H9 (cell line): ENCODE results near the gene CAPN6. TPM values are rescaled to one million over a fixed set of nuclear protein-coding genes. Genes with fewer than 3 reads are reported as not detected.
A peak's percentile ranks its signal among the peaks of the same experiment; 100 is the strongest.

ENCODE experiments used
- DNase-seq: peaks from one replicate; pipeline ENCODE4 v3.0.0-alpha.2; 2017
- H2AFZ ChIP-seq: one replicate; pipeline ENCODE4 v1.6.1; 2013; ENCODE audit warnings: mild to moderate bottlenecking, low read length, control low read depth, moderate library complexity
- H2AK5ac ChIP-seq: 2 replicates; pipeline ENCODE4 v1.6.1; 2013; ENCODE audit warnings: low read length, control low read depth, mixed read lengths; ENCODE audit not compliant: insufficient read length
- H2BK120ac ChIP-seq: one replicate; pipeline ENCODE4 v1.6.1; 2013; ENCODE audit warnings: low read depth, mild to moderate bottlenecking, low read length, control low read depth, inconsistent platforms; ENCODE audit not compliant: poor library complexity, severe bottlenecking
- H2BK12ac ChIP-seq: 2 replicates; pipeline ENCODE4 v1.6.1; 2013; ENCODE audit warnings: low read length, control low read depth, mixed read lengths, low read depth; ENCODE audit not compliant: insufficient read length
- H2BK15ac ChIP-seq: 2 replicates; pipeline ENCODE4 v1.6.1; 2013; ENCODE audit warnings: low read depth, low read length, control low read depth
- H2BK20ac ChIP-seq: one replicate; pipeline ENCODE4 v1.6.1; 2013; ENCODE audit warnings: low read depth, mild to moderate bottlenecking, low read length, control low read depth, inconsistent platforms; ENCODE audit not compliant: poor library complexity, severe bottlenecking
- H2BK5ac ChIP-seq: 2 replicates; pipeline ENCODE4 v1.6.1; 2013; ENCODE audit warnings: low read length, control low read depth, mixed read lengths; ENCODE audit not compliant: insufficient read length
- H3K14ac ChIP-seq: 2 replicates; pipeline ENCODE4 v1.6.1; 2013; ENCODE audit warnings: low read length, control low read depth; ENCODE audit not compliant: insufficient read depth
- H3K18ac ChIP-seq: 2 replicates; pipeline ENCODE4 v1.6.1; 2013; ENCODE audit warnings: low read depth, mild to moderate bottlenecking, mixed read lengths, low read length, control low read depth; ENCODE audit not compliant: insufficient read length
- H3K23ac ChIP-seq: 2 replicates; pipeline ENCODE4 v1.6.1; 2013; ENCODE audit warnings: low read length, control low read depth, mixed read lengths, low read depth; ENCODE audit not compliant: insufficient read length
- H3K23me2 ChIP-seq: 2 replicates; pipeline ENCODE4 v1.6.1; 2013; ENCODE audit warnings: low read depth, mild to moderate bottlenecking, mixed read lengths, low read length, control low read depth; ENCODE audit not compliant: insufficient read length, poor library complexity, severe bottlenecking
- H3K27ac ChIP-seq: 2 replicates; pipeline ENCODE4 v1.5.1; 2013; ENCODE audit warnings: low read length, control low read depth, mixed read lengths, low read depth; ENCODE audit not compliant: insufficient read length
- H3K27me3 ChIP-seq: 2 replicates; pipeline ENCODE4 v1.6.1; 2013; ENCODE audit warnings: low read length, control low read depth, inconsistent platforms; ENCODE audit not compliant: insufficient read depth
- H3K4ac ChIP-seq: 2 replicates; pipeline ENCODE4 v1.6.1; 2013; ENCODE audit warnings: low read depth, mild to moderate bottlenecking, control low read depth, inconsistent platforms, low read length, moderate library complexity
- H3K4me1 ChIP-seq: 2 replicates; pipeline ENCODE4 v1.6.1; 2013; ENCODE audit warnings: low read length, control low read depth, inconsistent platforms; ENCODE audit not compliant: insufficient read depth
- H3K4me2 ChIP-seq: 2 replicates; pipeline ENCODE4 v1.6.1; 2013; ENCODE audit warnings: low read length, control low read depth, mixed read lengths; ENCODE audit not compliant: insufficient read length, insufficient read depth
- H3K56ac ChIP-seq: 2 replicates; pipeline ENCODE4 v1.6.1; 2013; ENCODE audit warnings: low read depth, mild to moderate bottlenecking, mixed read lengths, low read length, control low read depth; ENCODE audit not compliant: insufficient read length
- H3K79me1 ChIP-seq: 2 replicates; pipeline ENCODE4 v1.6.1; 2013; ENCODE audit warnings: low read depth, mild to moderate bottlenecking, moderate library complexity, low read length, control low read depth, inconsistent platforms; ENCODE audit not compliant: insufficient read depth, poor library complexity, severe bottlenecking
- H3K79me2 ChIP-seq: 2 replicates; pipeline ENCODE4 v1.6.1; 2013; ENCODE audit warnings: low read length, control low read depth, inconsistent platforms; ENCODE audit not compliant: insufficient read depth
- H3K9ac ChIP-seq: 2 replicates; pipeline ENCODE4 v1.6.1; 2013; ENCODE audit warnings: low read length, control low read depth, mixed read lengths; ENCODE audit not compliant: insufficient read length; ENCODE audit errors: extremely low read depth
- H3K9me3 ChIP-seq: one replicate; pipeline ENCODE4 v1.6.1; 2013; ENCODE audit warnings: low read depth, low read length, inconsistent platforms; ENCODE audit not compliant: control insufficient read depth
- H3T11ph ChIP-seq: one replicate; pipeline ENCODE4 v1.6.1; 2013; ENCODE audit warnings: mild to moderate bottlenecking, low read length, control low read depth, inconsistent platforms
- H4K20me1 ChIP-seq: one replicate; pipeline ENCODE4 v1.6.1; 2013; ENCODE audit not compliant: control insufficient read depth, insufficient read length, insufficient read depth
- H4K5ac ChIP-seq: 2 replicates; pipeline ENCODE4 v1.6.1; 2013; ENCODE audit warnings: low read depth, mild to moderate bottlenecking, mixed read lengths, low read length, control low read depth; ENCODE audit not compliant: insufficient read length
- H4K8ac ChIP-seq: replicated peaks from 2 replicates; pipeline ENCODE4 v1.6.1; 2013; ENCODE audit warnings: low read length, control low read depth, mixed read lengths, low read depth; ENCODE audit not compliant: insufficient read length
- H4K91ac ChIP-seq: 2 replicates; pipeline ENCODE4 v1.6.1; 2013; ENCODE audit warnings: low read depth, mild to moderate bottlenecking, moderate library complexity, mixed read lengths, low read length, control low read depth; ENCODE audit not compliant: insufficient read length
- H3K27ac Mint-ChIP-seq, 3 experiments: 2 replicates in 2 of 3; 3 replicates in 1 of 3; pipeline ENCODE4 v1.8.0; 2020 to 2021; ENCODE audit warnings: mixed read lengths in 3 of 3, mild to moderate bottlenecking in 1 of 3, moderate library complexity in 1 of 3
- H3K27me3 Mint-ChIP-seq: 2 replicates; pipeline ENCODE4 v1.8.0; 2021; ENCODE audit warnings: low read depth, mild to moderate bottlenecking, moderate library complexity, mixed read lengths
- H3K36me3 Mint-ChIP-seq, 3 experiments: 2 replicates in 2 of 3; 3 replicates in 1 of 3; pipeline ENCODE4 v1.8.0; 2020 to 2021; ENCODE audit warnings: low read depth in 3 of 3, mixed read lengths in 3 of 3; ENCODE audit not compliant: insufficient read depth in 1 of 3
- H3K4me1 Mint-ChIP-seq, 2 experiments: 2 replicates each; pipeline ENCODE4 v1.8.0; 2020; ENCODE audit warnings: mixed read lengths in 2 of 2
- H3K4me3 Mint-ChIP-seq, 2 experiments: 2 replicates in 1 of 2; 3 replicates in 1 of 2; pipeline ENCODE4 v1.8.0; 2020 to 2021; ENCODE audit warnings: mild to moderate bottlenecking in 2 of 2, mixed read lengths in 2 of 2, moderate library complexity in 1 of 2
- H3K9me3 Mint-ChIP-seq, 2 experiments: 2 replicates in 1 of 2; 3 replicates in 1 of 2; pipeline ENCODE4 v1.8.0; 2020; ENCODE audit warnings: mild to moderate bottlenecking in 2 of 2, mixed read lengths in 2 of 2, moderate library complexity in 1 of 2
- WGBS: extraction: QIAGEN DNeasy Blood & Tissue Kit; methylation state at CpG from one replicate; pipeline ENCODE4 v1.1.7; 2013; ENCODE audit warnings: missing lambda C conversion rate, low lambda C conversion rate, mixed read lengths; ENCODE audit not compliant: insufficient read length; ENCODE audit errors: extremely low coverage; 5-methylcytosine and 5-hydroxymethylcytosine counted together
- long read RNA-seq: library from polyadenylated mRNA; unstranded; transcript quantifications from one replicate; pipeline ENCODE4 v2.0.0, GENCODE V29; 2020
- total RNA-seq: library from RNA; stranded (reverse); gene quantifications from 2 replicates; pipeline ENCODE4 v1.2.1, GENCODE V29; 2021
- TF ChIP-seq, protein P1 (sequence below): fragments of 200-600 bp; sonication (generic); conservative IDR thresholded peaks from 3 replicates; pipeline ENCODE4 v1.8.0; 2021; ENCODE audit warnings: antibody characterized with exemption, mild to moderate bottlenecking

CAPN6 gene, protein sequence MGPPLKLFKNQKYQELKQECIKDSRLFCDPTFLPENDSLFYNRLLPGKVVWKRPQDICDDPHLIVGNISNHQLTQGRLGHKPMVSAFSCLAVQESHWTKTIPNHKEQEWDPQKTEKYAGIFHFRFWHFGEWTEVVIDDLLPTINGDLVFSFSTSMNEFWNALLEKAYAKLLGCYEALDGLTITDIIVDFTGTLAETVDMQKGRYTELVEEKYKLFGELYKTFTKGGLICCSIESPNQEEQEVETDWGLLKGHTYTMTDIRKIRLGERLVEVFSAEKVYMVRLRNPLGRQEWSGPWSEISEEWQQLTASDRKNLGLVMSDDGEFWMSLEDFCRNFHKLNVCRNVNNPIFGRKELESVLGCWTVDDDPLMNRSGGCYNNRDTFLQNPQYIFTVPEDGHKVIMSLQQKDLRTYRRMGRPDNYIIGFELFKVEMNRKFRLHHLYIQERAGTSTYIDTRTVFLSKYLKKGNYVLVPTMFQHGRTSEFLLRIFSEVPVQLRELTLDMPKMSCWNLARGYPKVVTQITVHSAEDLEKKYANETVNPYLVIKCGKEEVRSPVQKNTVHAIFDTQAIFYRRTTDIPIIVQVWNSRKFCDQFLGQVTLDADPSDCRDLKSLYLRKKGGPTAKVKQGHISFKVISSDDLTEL
- total RNA-seq, result 7.2 and 7.4 TPM in 2 replicates
- long read RNA-seq, transcript CAPN6-201 (13 exons, 3,568 nt), result major isoform, 8 of 10 reads
- long read RNA-seq, partial matches to known transcripts, result 1 of 10 reads
- long read RNA-seq, other reads (novel, unspliced or antisense), result 1 of 10 reads

DNA sequence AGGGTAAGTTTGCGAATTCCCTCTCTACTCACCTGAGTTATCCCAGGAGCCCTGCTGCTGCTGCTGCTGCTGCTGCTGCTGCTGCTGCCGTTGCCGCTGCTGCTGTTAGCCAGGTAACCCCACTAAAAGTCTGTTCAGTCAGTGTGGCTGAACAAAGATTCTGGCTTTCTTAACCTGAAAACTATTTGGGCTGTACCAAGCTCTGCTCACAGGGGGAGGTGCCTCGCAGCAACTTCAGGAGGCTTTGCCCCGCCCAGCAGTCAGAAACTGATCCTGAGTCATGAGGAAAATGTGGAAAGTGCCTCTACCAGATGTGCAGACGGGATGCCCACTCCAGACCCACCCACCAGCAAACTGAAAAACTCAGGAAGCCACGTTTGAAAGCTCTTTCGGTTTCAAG, at the start of gene CAPN6:
CAPN6 (minus strand) TSS at position 145 of the 400 bp plus-strand sequence. CDS start 6,547 bp downstream, outside the sequence.
- TF ChIP-seq, protein P1, sequence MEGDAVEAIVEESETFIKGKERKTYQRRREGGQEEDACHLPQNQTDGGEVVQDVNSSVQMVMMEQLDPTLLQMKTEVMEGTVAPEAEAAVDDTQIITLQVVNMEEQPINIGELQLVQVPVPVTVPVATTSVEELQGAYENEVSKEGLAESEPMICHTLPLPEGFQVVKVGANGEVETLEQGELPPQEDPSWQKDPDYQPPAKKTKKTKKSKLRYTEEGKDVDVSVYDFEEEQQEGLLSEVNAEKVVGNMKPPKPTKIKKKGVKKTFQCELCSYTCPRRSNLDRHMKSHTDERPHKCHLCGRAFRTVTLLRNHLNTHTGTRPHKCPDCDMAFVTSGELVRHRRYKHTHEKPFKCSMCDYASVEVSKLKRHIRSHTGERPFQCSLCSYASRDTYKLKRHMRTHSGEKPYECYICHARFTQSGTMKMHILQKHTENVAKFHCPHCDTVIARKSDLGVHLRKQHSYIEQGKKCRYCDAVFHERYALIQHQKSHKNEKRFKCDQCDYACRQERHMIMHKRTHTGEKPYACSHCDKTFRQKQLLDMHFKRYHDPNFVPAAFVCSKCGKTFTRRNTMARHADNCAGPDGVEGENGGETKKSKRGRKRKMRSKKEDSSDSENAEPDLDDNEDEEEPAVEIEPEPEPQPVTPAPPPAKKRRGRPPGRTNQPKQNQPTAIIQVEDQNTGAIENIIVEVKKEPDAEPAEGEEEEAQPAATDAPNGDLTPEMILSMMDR, result no peak
- no CpG with 5 or more reads among the region's 8 CpGs for WGBS
- no peak within 1 kb of the TSS for H2BK120ac ChIP-seq
- no peaks in the 10 kb centered on the region for H3K27me3 ChIP-seq
- no peaks in the 10 kb centered on the region for H3K79me1 ChIP-seq
- Mint-ChIP-seq H3K27me3 (peaks cover 4% of the 10 kb centered on the region; the same call in 1 of the 2 replicates), H3K27ac (peak within 1 kb of the TSS; percentile 10 to 20 (median 12); a peak in 4 of 7 replicates), H3K9me3 (no peaks in the 10 kb centered on the region), H3K4me1 (peaks cover 24 to 29% of the 10 kb centered on the region in 2 experiments), H3K36me3 (no peaks in the 10 kb centered on the region), H3K4me3 (peak within 1 kb of the TSS; percentile 43; a peak in 4 of 5 replicates)
- H3K4me1 ChIP-seq, result no peaks in the 10 kb centered on the region; the same call in 1 of the 2 replicates
- H3K9ac ChIP-seq, result no peak within 1 kb of the TSS
- H3T11ph ChIP-seq, result no peak within 1 kb of the TSS
- no peak within 1 kb of the TSS for H2BK15ac ChIP-seq
- H3K18ac ChIP-seq, result no peak within 1 kb of the TSS
- H2AK5ac ChIP-seq, result no peak within 1 kb of the TSS
- H4K91ac ChIP-seq, result no peak within 1 kb of the TSS
- H3K23ac ChIP-seq, result no peak within 1 kb of the TSS
- H2BK20ac ChIP-seq, result no peak within 1 kb of the TSS
- H3K79me2 ChIP-seq, result no peaks in the 10 kb centered on the region
- H2BK12ac ChIP-seq, result no peak within 1 kb of the TSS
- peak within 1 kb of the TSS; percentile 3 for H3K4me2 ChIP-seq
- no peak within 1 kb of the TSS for H3K56ac ChIP-seq
- H2AFZ ChIP-seq, result no peak within 1 kb of the TSS
- no peak within 1 kb of the TSS for H4K8ac ChIP-seq
- H3K27ac ChIP-seq, result no peak within 1 kb of the TSS
- H4K20me1 ChIP-seq, result no peaks in the 10 kb centered on the region
- peak; percentile 79 for DNase-seq
- no peak within 1 kb of the TSS for H3K4ac ChIP-seq
- H3K14ac ChIP-seq, result no peak within 1 kb of the TSS
- no peak within 1 kb of the TSS for H4K5ac ChIP-seq
- H3K23me2 ChIP-seq, result no peaks in the 10 kb centered on the region
- H2BK5ac ChIP-seq, result no peak within 1 kb of the TSS
- no peaks in the 10 kb centered on the region for H3K9me3 ChIP-seq
